PC-9 (cell line): ENCODE measurements around the gene BET1.

Experiments used
- CTCF ChIP-seq: fragments of 200-600 bp; sonication (generic); conservative IDR thresholded peaks from 2 replicates; pipeline ENCODE4 v1.6.1; 2017; ENCODE audit warnings: mixed run types, antibody characterized with exemption, mild to moderate bottlenecking, moderate library complexity
- EZH2 ChIP-seq: fragments of 200-600 bp; sonication (generic); IDR thresholded peaks from 2 replicates; pipeline ENCODE4 v1.8.0; 2017; ENCODE audit warnings: antibody characterized with exemption, low read depth

- TF ChIP-seq CTCF, result no peak
- TF ChIP-seq EZH2, result no peak
Measured at GRCh38 chr7:93964262-93964661, 39.9 kb downstream of the BET1 start.
